HG02870 (cell line): ENCODE results near the gene SYDE2.
A peak's percentile ranks its signal among the peaks of the same experiment; 100 is the strongest.

Source experiments
- ATAC-seq: cut with Tn5 transposase; IDR thresholded peaks from one replicate; pipeline ENCODE4 v1.9.1; 2021; ENCODE audit warnings: mild to moderate bottlenecking, moderate library complexity; ENCODE audit not compliant: unreplicated experiment

SYDE2 gene

GRCh38 chr1:85133565-85134159, 67.2 kb downstream of the SYDE2 start:
- ATAC-seq: no peak

GRCh38 chr1:85132078-85132720, 68.6 kb downstream of the SYDE2 start:
- no peak for ATAC-seq

DNA sequence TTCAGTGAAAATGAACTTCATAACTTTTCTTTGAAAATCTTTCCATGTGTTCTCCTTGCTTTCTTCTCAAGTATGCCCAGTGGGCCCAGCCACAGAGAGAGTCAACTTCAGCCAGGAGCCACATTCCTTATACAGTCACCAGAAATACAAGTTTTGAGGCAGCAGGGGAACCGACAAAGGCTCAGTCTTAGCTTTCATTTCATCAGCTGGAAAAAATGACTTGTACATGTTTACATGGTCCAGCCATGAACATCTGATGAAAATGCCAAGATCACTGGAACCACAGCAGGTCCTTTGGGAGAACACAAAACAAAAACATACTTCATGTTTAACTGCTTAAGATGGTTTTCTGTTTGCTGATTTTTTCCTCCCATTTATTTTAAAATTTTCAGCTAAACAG, 72.5 kb downstream of the SYDE2 start:
- ATAC-seq: no peak

- ATAC-seq: no peak
Observed at GRCh38 chr1:85125891-85126290, 74.9 kb downstream of the SYDE2 start.

DNA sequence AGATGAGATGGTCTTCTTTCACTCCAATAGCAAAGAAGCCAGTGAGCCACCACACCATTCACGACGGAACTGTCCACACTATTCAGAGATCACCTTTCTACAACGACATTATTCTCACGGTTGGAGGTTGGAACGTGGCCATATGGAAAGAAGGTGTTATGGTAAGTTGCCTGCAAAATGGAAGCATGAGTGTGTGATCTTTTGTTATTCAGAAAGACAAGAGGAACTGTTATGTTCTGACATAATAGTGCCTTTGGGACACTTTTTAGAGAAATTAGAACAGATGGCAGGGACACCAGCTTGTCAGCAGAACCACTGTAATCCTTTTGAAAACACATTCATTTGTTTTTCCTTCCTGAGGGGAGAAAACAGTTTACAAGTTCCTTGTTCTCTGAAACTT, 76.7 kb downstream of the SYDE2 start:
- no peak for ATAC-seq

DNA sequence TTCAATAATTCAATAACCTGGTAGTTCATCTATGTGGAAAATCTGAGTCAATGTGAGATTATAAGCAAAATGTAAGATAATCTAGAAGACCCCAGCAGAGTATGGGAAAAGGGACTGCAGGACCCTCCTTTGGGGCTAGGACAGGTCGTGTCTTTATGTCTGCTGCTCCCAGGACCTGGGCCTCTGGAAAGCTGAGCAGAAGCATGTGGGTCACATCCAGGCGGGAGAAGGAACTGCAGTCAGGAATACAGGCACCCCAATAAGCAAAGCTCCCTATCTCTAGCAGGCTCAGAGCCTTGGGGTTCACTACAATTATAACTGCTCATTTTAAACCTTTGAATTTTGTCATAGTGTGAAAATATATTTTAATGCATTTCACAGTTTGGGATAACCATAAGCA, 78.6 kb downstream of the SYDE2 start:
- ATAC-seq: no peak

GRCh38 chr1:85121744-85122143, 79.1 kb downstream of the SYDE2 start:
- no peak for ATAC-seq

DNA sequence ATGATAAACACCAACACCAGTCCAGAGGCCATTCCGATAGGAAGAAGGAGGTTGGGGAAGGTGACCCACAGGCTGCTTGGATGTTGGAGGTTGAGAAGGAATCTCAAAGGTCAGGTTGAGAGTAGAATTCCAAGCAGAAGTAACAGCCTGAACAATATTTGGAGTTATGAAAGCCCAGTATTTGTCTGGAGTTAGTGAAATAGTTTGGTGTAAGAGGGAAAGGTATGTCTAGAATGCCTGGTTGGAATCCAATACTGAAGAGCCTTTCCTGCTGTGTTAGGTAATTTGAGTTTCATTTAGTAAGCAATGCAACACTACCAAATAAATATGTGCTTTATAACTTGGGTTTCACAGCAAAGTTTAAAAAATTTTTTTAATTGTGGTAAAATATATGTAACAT, 82.1 kb downstream of the SYDE2 start:
- no peak for ATAC-seq

DNA sequence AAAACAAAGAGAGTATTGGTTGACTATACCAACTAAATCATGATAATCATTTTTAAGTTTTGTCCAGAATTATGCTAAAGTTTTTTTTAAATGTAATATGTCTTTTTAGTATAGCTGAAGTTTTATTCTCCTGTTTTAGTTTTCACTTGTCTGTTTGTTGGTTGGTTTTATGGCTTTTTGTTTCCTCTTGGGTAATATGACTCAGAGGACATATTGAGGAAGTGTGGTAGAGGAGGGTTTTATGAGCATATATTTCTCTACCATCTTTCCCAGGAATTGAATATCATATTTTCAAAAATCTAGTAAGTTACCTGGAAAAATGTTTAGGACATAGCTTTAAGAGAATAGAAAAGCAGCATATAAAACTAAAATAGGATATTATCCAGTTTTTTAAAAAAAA, 84.0 kb downstream of the SYDE2 start:
- ATAC-seq: no peak

GRCh38 chr1:85115933-85116332, 84.9 kb downstream of the SYDE2 start:
- no peak for ATAC-seq

- no peak for ATAC-seq
Observed at GRCh38 chr1:85111695-85112094, 89.1 kb downstream of the SYDE2 start.

DNA sequence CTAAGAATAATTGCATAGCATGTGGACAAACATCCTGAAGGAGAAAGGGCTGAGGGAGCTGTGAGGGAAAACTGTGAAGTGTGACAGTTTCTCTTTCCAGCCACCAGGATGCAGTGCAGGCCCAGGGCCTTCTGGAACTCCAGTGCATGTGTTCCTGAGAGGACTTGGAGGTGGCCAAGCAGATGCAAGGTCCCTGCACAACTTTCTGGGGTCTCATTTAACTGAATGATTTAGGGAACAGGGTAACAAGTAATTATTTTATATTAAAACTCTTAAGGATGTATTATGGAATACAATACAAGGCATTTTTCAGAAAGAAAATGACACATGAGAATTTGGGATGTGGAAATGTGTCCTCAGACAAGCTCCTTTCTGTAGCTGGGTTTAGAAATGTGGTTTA, 91.3 kb downstream of the SYDE2 start:
- peak; percentile 75 for ATAC-seq
